Medulla oblongata (tissue), 1 donor: ENCODE data around the gene UQCC2.

Experiments
- DNase-seq: peaks from one replicate; pipeline ENCODE4 v3.0.0-alpha.2; 2015; ENCODE audit errors: extremely low spot score

The UQCC2 gene

GRCh38 chr6:33691456-33692077, 19.9 kb downstream of the UQCC2 start:
- no peak for DNase-seq

DNA sequence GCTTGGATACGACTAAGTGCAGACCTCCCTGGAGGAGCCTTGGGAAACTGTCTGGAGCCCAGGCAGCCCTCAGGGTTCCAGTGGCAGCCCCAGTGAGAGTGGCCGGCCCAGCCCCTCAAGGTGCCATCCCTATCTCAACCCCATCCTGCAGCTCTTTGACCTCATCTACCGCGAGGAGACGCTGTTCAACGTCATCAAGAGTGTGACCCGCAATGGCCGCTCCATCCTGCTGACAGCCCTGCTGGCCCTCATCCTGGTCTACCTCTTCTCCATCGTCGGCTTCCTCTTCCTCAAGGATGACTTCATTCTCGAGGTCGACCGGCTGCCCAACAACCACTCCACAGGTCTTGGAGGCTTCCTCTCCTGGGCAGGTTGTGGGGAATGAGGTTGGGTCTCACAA, 20.7 kb downstream of the UQCC2 start:
- DNase-seq: no peak

GRCh38 chr6:33689879-33690278, 21.6 kb downstream of the UQCC2 start:
- no peak for DNase-seq

- no peak for DNase-seq
These were observed 22.4 kb downstream of the UQCC2 start for GRCh38 chr6:33689148-33689494.

DNA sequence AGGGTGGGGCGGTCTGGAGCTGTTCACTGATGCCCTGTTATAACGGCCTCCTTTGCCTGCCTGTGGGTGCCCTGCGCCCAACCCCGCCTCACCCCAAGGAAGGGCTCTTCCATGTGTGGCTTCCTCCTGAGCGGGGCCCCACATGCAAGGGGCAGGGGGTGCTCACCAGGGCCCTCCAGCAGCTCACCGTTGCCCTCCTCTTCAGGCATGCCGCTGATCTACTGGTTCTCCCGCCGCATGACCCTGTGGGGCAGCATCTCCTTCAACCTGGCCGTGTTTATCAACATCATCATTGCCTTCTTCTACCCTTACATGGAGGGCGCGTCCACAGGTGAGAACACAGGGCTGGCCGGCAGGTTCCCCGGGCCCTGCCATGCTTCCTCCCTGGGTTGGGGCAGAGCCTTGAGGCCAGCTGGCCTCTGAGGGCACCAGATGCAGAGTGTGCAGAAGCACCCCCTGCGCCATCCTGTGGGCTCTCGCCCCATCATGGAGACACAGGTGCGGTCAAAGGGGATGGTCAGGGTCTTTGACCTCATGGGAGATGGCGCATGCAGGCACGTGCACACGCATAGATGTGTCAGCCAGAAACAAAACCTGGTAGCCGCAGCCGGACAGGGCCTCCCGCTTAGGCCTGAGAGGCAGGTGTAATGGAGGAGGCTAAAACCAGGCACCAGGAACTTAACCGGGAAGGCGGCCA, 22.9 kb downstream of the UQCC2 start:
- DNase-seq: no peak

- no peak for DNase-seq
These were observed 23.5 kb downstream of the UQCC2 start for GRCh38 chr6:33688006-33688405.

DNA sequence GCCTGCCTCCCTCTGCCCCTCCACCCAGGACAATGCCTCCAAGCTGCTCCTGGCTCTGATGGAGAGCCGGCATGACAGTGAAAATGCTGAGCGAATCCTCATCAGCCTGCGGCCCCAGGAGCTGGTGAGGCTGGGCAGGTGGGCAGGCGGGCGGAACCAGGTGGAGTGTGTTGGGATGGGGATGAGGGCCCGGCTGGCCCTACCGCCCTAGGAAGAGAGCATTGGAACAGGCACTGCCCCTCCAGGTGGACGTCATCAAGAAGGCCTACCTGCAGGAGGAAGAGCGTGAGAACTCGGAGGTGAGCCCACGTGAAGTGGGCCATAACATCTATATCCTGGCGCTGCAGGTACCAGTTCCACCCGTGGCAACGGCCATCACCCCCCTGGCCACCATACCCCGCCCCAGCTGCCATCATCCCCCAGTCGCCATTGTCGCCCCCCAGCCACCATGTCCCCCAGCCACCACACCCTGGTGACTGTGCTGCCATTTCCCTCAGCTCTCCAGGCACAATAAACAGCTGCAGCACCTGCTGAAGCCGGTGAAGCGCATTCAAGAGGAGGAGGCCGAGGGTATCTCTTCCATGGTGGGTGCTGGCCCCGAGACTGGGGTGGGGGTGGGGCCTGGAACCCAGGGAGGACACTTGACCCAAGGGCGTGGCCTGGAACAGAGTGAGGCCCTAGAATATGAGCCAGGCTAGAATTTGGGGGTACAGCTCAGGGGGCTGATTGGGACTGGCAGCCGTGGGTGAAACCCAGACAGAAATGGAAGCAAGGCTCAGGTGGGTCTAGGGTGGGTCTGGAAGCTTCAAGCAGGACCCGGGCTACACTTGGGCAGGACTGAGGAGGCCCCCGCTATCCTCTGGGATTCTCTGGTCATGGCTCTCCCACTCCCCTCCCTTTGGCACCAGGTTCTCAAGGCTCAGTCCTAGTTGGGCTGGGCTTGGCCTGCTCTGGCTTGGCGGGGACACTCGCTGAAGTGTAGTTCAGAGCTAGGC, 24.2 kb downstream of the UQCC2 start:
- no peak for DNase-seq

- DNase-seq: no peak
These were observed 25.1 kb downstream of the UQCC2 start for GRCh38 chr6:33686225-33686924.

DNA sequence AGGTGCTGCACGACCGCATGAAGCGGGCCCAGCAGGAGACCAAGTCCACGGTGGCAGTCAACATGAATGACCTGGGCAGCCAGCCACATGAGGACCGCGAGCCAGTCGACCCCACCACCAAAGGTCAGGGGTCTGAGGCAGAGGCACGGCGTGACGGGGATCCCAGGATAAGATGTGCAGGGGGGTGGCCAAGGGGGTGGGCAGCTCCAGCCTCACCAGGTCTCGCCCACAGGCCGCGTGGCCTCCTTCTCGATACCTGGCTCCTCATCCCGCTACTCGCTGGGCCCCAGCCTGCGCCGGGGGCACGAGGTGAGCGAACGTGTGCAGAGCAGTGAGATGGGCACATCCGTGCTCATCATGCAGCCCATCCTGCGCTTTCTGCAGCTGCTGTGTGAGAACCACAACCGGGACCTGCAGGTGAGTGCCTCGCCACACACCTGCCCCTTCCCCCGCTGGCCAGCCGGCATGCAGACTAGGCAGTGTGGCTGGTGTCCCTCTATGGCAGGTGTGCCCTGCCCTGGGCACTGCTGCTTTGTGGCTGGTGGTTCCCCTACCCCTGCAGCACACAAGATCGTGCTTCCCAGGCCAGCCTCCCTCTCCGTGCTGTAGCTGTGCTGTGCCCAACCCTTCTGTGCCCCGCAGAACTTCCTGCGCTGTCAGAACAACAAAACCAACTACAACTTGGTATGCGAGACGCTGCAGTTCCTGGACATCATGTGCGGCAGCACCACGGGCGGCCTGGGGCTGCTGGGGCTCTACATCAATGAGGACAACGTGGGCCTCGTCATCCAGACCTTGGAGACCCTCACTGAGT, 25.9 kb downstream of the UQCC2 start:
- DNase-seq: no peak

DNA sequence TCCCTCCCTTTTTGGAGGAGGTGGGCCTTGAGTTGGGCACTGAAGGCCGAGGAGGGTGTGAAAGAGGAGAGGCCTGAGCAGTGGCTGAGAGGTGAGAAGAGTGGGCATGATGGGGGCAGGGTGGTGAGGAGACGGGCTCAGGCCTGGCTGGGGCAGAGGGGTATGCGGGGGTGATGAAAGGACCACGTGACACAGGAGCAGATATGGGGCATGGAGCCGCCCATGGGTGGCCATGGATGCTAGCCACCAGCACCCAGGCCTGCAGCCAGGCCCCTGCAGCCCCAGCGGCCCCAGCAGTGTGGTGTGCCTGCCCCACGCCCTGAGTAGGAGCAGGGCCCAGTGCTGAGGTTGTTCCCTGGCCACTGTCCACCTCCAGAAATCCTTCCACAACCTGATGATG, 26.5 kb downstream of the UQCC2 start:
- DNase-seq: no peak

DNA sequence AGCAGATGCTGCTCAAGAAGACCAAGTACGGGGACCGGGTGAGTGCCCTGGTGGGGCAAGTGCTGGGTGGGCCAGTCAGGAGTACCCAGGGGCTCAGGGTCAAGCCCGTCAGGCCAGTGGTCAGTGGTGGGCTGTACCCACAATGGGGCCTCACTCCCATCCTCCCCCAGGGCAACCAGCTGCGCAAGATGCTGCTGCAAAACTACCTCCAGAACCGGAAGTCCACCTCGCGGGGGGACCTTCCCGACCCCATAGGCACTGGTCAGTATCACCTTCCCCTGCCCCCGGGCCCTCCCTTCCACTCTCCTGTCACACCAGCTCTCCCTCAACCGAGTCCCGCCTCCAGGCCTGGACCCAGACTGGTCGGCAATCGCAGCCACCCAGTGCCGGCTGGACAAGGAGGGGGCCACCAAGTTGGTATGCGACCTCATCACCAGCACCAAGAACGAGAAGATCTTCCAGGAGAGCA, 27.0 kb downstream of the UQCC2 start:
- no peak for DNase-seq

DNA sequence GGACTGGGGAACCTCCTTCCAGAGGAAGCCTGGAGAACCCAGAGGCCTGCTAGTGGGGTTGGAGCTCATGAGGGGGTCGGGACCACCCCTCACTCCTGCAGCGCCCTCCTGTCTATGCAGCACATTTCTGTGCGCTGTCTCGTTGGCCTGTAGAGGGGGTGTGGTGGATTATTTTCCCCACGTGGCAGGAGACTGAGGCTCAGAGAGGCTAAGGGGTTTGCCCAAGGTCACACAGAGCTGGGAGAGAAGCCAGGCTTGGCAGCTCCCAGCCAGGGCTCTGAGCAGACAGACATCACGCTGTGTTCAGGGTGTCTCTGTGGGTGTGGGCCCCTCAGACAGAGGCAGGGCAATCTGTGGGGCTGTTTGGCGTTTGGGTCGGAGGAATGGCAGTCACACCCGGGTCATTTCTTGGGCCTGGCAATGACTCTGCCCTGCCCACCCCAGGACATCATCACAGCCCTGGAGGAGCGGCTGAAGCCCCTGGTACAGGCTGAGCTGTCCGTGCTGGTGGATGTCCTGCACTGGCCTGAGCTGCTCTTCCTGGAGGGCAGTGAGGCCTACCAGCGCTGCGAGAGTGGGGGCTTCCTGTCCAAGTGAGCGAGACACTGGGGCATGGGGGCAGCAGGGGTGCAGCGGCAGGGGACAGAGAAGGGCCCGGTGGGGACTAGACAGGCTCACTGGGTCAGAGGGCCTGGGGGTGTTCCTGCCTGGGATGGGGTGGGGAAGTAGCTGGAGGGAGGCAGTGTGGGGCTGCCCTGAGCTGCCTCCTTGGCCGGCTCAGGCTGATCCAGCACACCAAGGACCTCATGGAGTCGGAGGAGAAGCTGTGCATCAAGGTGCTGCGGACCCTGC, 27.7 kb downstream of the UQCC2 start:
- DNase-seq: no peak

DNA sequence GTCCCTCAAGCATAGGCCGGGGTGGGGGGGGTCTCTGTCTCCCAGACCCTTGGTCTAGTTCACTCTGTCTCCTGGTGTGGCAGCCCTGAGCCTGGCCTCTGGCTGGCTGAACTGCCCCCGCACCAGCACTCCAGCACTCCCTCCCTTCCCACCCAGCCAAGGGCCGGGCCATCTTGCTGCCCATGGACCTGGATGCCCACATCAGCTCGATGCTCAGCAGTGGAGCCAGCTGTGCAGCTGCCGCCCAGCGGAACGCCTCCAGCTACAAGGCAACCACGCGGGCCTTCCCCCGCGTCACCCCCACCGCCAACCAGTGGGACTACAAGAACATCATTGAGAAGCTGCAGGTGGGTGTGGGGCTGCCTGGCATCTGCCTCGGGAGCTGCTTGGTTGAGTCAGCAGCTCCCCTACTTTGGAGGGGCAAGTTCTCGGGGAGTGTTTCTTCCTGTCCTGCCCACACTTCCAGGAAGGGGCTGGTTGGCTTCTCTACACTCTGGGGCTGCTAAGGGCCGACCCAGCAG, 28.4 kb downstream of the UQCC2 start:
- peak; percentile 71 for DNase-seq

- DNase-seq: no peak
These were observed 29.2 kb downstream of the UQCC2 start for GRCh38 chr6:33682341-33682740.

GRCh38 chr6:33679761-33680160, 31.7 kb downstream of the UQCC2 start:
- no peak for DNase-seq

GRCh38 chr6:33678932-33679490, 32.5 kb downstream of the UQCC2 start:
- DNase-seq: no peak

DNA sequence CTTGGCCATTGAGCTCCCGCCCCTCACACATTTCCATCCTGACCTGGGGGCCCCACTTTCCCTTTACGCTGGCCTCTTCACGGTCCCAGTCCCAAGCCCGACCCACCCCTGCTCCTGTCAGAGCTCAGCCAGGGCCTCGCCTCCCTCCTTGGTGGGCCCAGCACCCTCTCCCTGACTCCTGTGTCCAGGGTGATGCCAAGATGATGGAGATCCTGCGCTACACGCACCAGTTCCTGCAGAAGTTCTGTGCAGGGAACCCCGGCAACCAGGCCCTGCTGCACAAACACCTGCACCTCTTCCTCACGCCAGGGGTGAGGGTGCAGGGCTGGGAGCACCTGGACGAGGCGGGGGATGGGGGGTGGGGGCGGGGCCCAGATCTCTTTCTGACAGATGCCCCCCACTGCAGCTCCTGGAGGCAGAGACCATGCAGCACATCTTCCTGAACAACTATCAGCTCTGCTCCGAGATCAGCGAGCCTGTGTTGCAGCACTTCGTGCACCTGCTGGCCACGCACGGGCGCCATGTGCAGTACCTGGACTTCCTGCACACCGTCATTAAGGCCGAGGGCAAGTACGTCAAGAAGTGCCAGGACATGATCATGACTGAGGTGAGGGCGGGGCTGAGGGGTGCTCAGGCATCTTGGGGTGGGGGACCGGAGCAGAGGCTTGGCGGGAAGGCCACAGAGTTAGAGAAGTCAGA, 33.1 kb downstream of the UQCC2 start:
- DNase-seq: no peak

- no peak for DNase-seq
These were observed 33.8 kb downstream of the UQCC2 start for GRCh38 chr6:33677689-33678088.

GRCh38 chr6:33677143-33677660, 34.3 kb downstream of the UQCC2 start:
- no peak for DNase-seq
